Sigmoid colon (tissue), 4 donors: ENCODE data around the gene DCLK3.

ENCODE experiments used
- CTCF ChIP-seq, 4 experiments: fragments of 450-650 bp in 3 of 4; fragments of 200-600 bp in 1 of 4; IDR thresholded peaks; one replicate each; pipeline ENCODE4 v1.5.1; 2016 to 2019; ENCODE audit warnings: antibody characterized with exemption in 4 of 4, mild to moderate bottlenecking in 3 of 4, moderate library complexity in 2 of 4
- EP300 ChIP-seq, 4 donors: sonication (generic); formaldehyde crosslinking; IDR thresholded peaks; one replicate each; pipeline ENCODE4 v1.6.1; 2017; ENCODE audit warnings: antibody characterized with exemption in 4 of 4
- POLR2A ChIP-seq, 2 donors: fragments of 450-650 bp; IDR thresholded peaks; one replicate each; pipeline ENCODE4 v1.6.1; 2016; ENCODE audit warnings: antibody characterized with exemption in 2 of 2, mild to moderate bottlenecking in 2 of 2, moderate library complexity in 2 of 2
- POLR2AphosphoS5 ChIP-seq, 4 donors: sonication (generic); formaldehyde crosslinking; IDR thresholded peaks; one replicate each; pipeline ENCODE4 v1.6.1; 2017; ENCODE audit warnings: antibody characterized with exemption in 4 of 4

- TF ChIP-seq POLR2A (IDR thresholded peaks at IDR 0.05), result no peak
- TF ChIP-seq CTCF (IDR thresholded peaks at IDR 0.05), result no peak
- TF ChIP-seq EP300 (IDR thresholded peaks at IDR 0.05), result no peak
- no peak for TF ChIP-seq POLR2AphosphoS5 (IDR thresholded peaks at IDR 0.05)
These were observed 75.5 kb downstream of the DCLK3 start for GRCh38 chr3:36688815-36689214.
